Peyer's patch (tissue), 4 donors: ENCODE results near the gene WDR91.

Experiments used
- CTCF ChIP-seq, 6 experiments: fragments of 450-650 bp in 4 of 6; fragments of 200-600 bp in 2 of 6; sonication (generic) in 1 of 6; IDR thresholded peaks; one replicate each; pipeline ENCODE4 v1.5.1; 2017 to 2019; ENCODE audit warnings: antibody characterized with exemption in 6 of 6, mild to moderate bottlenecking in 3 of 6, moderate library complexity in 1 of 6
- POLR2A ChIP-seq, 2 donors: fragments of 450-650 bp; IDR thresholded peaks; one replicate each; pipeline ENCODE4 v1.5.1; 2017; ENCODE audit warnings: antibody characterized with exemption in 2 of 2, mild to moderate bottlenecking in 2 of 2, moderate library complexity in 2 of 2

- TF ChIP-seq CTCF (IDR thresholded peaks at IDR 0.05) (peak in 1 of 6 experiments; percentile 7), POLR2A (IDR thresholded peaks at IDR 0.05) (no peak)
Observed at GRCh38 chr7:135238112-135238744, 26.9 kb upstream of the WDR91 start.
